PC-3 (cell line): ENCODE data around the gene CGA. TPM values are rescaled to one million over a fixed set of nuclear protein-coding genes. Genes with fewer than 3 reads are reported as not detected.
"Not testable (repeated sequence)": the region's sequence is repeated elsewhere in the genome, so short reads cannot be mapped to it uniquely, and the experiment has no call there.

Source experiments
- ATAC-seq: fragments of 200-7000 bp; cut with Tn5 transposase; 2 replicates; pipeline ENCODE4 v1.9.1; 2020; ENCODE audit warnings: mild to moderate bottlenecking, moderate library complexity
- Bru-seq: library from RNA; stranded (reverse); fragments of 400-500 nt; gene quantifications from one replicate; lab custom pipeline; 2021; lab: Mats Ljungman, UMichigan
- BruChase-seq, 2 experiments: library from RNA; stranded (reverse); fragments of 400-500 nt; gene quantifications; one replicate each; lab custom pipeline; 2021; lab: Mats Ljungman, UMichigan
- BruUV-seq: library from RNA; stranded (reverse); fragments of 400-500 nt; replicated peaks from 2 replicates; lab custom pipeline; 2021; lab: Mats Ljungman, UMichigan
- CTCF ChIA-PET: fragments of 300-600 bp; sonication (Branson Sonifier 250); formaldehyde crosslinking; loops from one replicate; lab custom pipeline; 2022; ENCODE audit warnings: antibody characterized with exemption; lab: Charles Lee
- POLR2A ChIA-PET: fragments of 300-600 bp; sonication (Branson Sonifier 250); formaldehyde crosslinking; loops from one replicate; lab custom pipeline; 2022; ENCODE audit warnings: antibody characterized with exemption; ENCODE audit not compliant: unreplicated experiment; lab: Charles Lee
- DNase-seq: peaks from one replicate; pipeline ENCODE4 v3.0.0-alpha.2; 2015
- H2AFZ ChIP-seq: fragments of 300-600 bp; sonication (generic); 2 replicates; pipeline ENCODE4 v1.6.0; 2016; ENCODE audit warnings: antibody characterized with exemption, low read length
- H3F3A ChIP-seq: fragments of 300-600 bp; sonication (generic); one replicate; pipeline ENCODE4 v1.6.0; 2017; ENCODE audit warnings: antibody characterized with exemption, low read length, control low read depth, mild to moderate bottlenecking; ENCODE audit not compliant: unreplicated experiment
- H3K27ac ChIP-seq: fragments of 300-600 bp; sonication (generic); 2 replicates; pipeline ENCODE4 v1.5.1; 2016; ENCODE audit warnings: mild to moderate bottlenecking, low read length
- H3K27me3 ChIP-seq: fragments of 300-600 bp; sonication (generic); 2 replicates; pipeline ENCODE4 v1.6.1; 2016; ENCODE audit warnings: low read length, mixed read lengths
- H3K36me3 ChIP-seq: fragments of 300-600 bp; sonication (generic); 2 replicates; pipeline ENCODE4 v1.6.1; 2016; ENCODE audit warnings: low read depth, mixed run types, low read length, mixed read lengths
- H3K4me1 ChIP-seq: fragments of 300-600 bp; sonication (generic); 2 replicates; pipeline ENCODE4 v1.5.1; 2016; ENCODE audit warnings: low read length; ENCODE audit not compliant: insufficient read depth
- H3K4me2 ChIP-seq: fragments of 300-600 bp; sonication (generic); 2 replicates; pipeline ENCODE4 v1.6.0; 2016; ENCODE audit warnings: low read length
- H3K4me3 ChIP-seq: fragments of 300-600 bp; sonication (generic); 2 replicates; pipeline ENCODE4 v1.5.1; 2016; ENCODE audit warnings: mild to moderate bottlenecking, low read length, mixed read lengths
- H3K79me2 ChIP-seq: fragments of 300-600 bp; sonication (generic); 2 replicates; pipeline ENCODE4 v1.6.1; 2017; ENCODE audit warnings: low read length, mixed read lengths
- H3K9ac ChIP-seq: fragments of 300-600 bp; sonication (generic); 2 replicates; pipeline ENCODE4 v1.6.0; 2016; ENCODE audit warnings: mild to moderate bottlenecking, low read length
- H3K9me2 ChIP-seq: fragments of 300-600 bp; sonication (generic); replicated peaks from 2 replicates; pipeline ENCODE4 v1.6.1; 2016; ENCODE audit warnings: mixed run types, low read length, mixed read lengths
- H3K9me3 ChIP-seq: fragments of 300-600 bp; sonication (generic); 2 replicates; pipeline ENCODE4 v1.6.1; 2016; ENCODE audit warnings: low read length, mixed read lengths
- H4K20me1 ChIP-seq: fragments of 300-600 bp; sonication (generic); 2 replicates; pipeline ENCODE4 v1.6.1; 2016; ENCODE audit warnings: low read length, mixed read lengths
- CTCF ChIP-seq: fragments of 300-600 bp; sonication (generic); conservative IDR thresholded peaks from 2 replicates; pipeline ENCODE4 v1.5.1; 2017; ENCODE audit warnings: antibody characterized with exemption, low read depth, mild to moderate bottlenecking, low read length
- EZH2 ChIP-seq: fragments of 300-600 bp; sonication (generic); IDR thresholded peaks from one replicate; pipeline ENCODE4 v1.6.1; 2017; ENCODE audit warnings: antibody characterized with exemption, mild to moderate bottlenecking, low read length; ENCODE audit not compliant: unreplicated experiment
- EZH2phosphoT487 ChIP-seq: fragments of 300-600 bp; sonication (generic); IDR thresholded peaks from 2 replicates; pipeline ENCODE4 v1.6.1; 2018; ENCODE audit warnings: mild to moderate bottlenecking, antibody characterized with exemption, low read length, borderline replicate concordance
- intact Hi-C: fragments of 100-400 bp; cut with micrococcal nuclease; formaldehyde crosslinking; loops from 2 replicates; pipeline ENCODE4 v1.9.0; 2023
- long read RNA-seq: library from polyadenylated mRNA; unstranded; transcript quantifications from one replicate; pipeline ENCODE4 v2.0.0, GENCODE V29; 2021; ENCODE audit not compliant: unreplicated experiment
- total RNA-seq: library from RNA; depleted of rRNA; stranded (reverse); fragments of >200 nt; gene quantifications from 2 replicates; pipeline ENCODE4 v1.2.3, GENCODE V29; 2014; rRNA removed

Gene CGA
- not detected in 2 replicates for total RNA-seq
- Bru-seq, nascent RNA = not detected
- not detected for BruChase-seq, experiment 1, labeled RNA remaining after a 6-hour chase
- BruChase-seq, experiment 2, labeled RNA remaining after a 2-hour chase = not detected
- long read RNA-seq = 0 reads

DNA sequence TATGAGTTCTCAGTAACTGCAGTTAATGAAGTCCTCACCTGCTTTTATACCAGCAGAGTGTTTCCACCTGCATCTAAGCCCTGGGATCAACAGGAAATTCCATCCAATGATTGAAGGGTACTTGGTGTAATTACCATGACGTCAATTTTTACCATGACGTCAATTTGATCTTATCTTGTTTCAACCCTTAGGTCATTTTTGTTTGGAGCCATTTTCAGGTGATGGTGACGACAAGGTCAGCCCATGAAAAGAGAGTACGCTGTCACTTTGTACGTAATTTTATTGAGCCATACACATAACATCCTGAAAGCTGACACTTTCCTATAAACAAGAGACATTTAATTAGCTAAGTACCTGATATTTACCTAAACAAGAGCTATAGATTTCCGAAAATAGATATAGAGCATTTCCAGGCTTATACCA lies at the start of gene CGA:
Gene CGA (minus strand): TSS at position 20 of the 423 bp plus-strand sequence. CDS start 6,906 bp downstream, outside the sequence.
- no peaks in the 10 kb centered on the region for H3K9me3 ChIP-seq
- POLR2A ChIA-PET = no interaction called here
- H3K27me3 ChIP-seq = peaks cover 62% of the 10 kb centered on the region
- CTCF ChIA-PET = no interaction called here
- H3F3A ChIP-seq = no peaks in the 10 kb centered on the region
- DNase-seq (no peak), ATAC-seq (no peak)
- no peaks in the 10 kb centered on the region for H4K20me1 ChIP-seq
- H3K9ac ChIP-seq = no peak within 1 kb of the TSS
- H3K27ac ChIP-seq = no peak within 1 kb of the TSS
- BruUV-seq = no TSS peak
- no peak for TF ChIP-seq EZH2
- no peak for TF ChIP-seq EZH2phosphoT487
- TF ChIP-seq CTCF = no peak
- no peak within 1 kb of the TSS for H3K4me2 ChIP-seq
- no peaks in the 10 kb centered on the region for H3K4me1 ChIP-seq
- no peaks in the 10 kb centered on the region for H3K9me2 ChIP-seq
- no peak within 1 kb of the TSS for H3K4me3 ChIP-seq
- intact Hi-C loops = no loop called here
- H2AFZ ChIP-seq = no peak within 1 kb of the TSS
- H3K36me3 ChIP-seq = no peaks in the 10 kb centered on the region
- no peaks in the 10 kb centered on the region for H3K79me2 ChIP-seq

GRCh38 chr6:87139927-87140326 lies 45.0 kb upstream of the CGA start:
- intact Hi-C loops = loop anchor here (1.0 to 2.0 kb wide), 3 partner anchors 97 to 253 kb away; no protein-coding TSS in a partner anchor

DNA sequence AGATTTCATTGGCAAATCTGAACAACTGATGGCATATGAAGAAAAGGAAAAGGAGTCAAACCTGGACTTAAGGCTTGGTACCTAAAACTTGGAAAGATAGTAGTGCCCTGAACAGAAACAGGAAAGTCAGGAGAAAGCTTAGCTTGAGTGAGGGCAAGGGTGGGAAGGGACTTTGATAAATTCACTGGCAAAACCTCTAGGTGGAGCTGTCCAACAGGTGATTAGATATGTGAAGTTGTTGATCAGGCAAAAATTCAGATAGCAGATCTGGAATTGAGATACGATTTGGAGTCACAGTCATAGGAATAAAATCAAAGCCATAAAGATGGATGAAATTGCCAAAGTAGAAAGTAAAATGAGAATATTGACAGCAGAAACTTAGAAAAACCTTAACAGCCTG lies 44.3 kb upstream of the CGA start:
- Histone ChIP-seq H3F3A (no peaks in the 10 kb centered on the region), H4K20me1 (no peaks in the 10 kb centered on the region), H3K27ac (no peak overlapping the region), H3K36me3 (no peaks in the 10 kb centered on the region), H2AFZ (no peak overlapping the region), H3K79me2 (no peaks in the 10 kb centered on the region), H3K27me3 (peaks cover 12% of the 10 kb centered on the region; the same call in 1 of the 2 replicates), H3K9ac (no peak overlapping the region), H3K4me2 (no peak overlapping the region), H3K4me3 (no peak overlapping the region), H3K4me1 (no peaks in the 10 kb centered on the region), H3K9me3 (no peaks in the 10 kb centered on the region), H3K9me2 (no peaks in the 10 kb centered on the region)
- peak; percentile 72 for ATAC-seq
- intact Hi-C loops = loop anchor here (1.0 to 2.0 kb wide), 3 partner anchors 98 to 254 kb away; no protein-coding TSS in a partner anchor
- no TSS peak for BruUV-seq
- DNase-seq = peak; percentile 66
- ChIA-PET POLR2A (no interaction called here), CTCF (interaction anchor here (0.7 kb wide), 1 partner anchor 261 kb away, joined by 4 read pairs; no protein-coding TSS in a partner anchor)
- TF ChIP-seq EZH2 (no peak), CTCF (peak; percentile 75)

More at GRCh38 chr6:87139927-87140326, 45.0 kb upstream of the CGA start:
- H3F3A ChIP-seq, H3K4me1 ChIP-seq, H3K9me3 ChIP-seq, H3K9me2 ChIP-seq, BruUV-seq, H3K4me2 ChIP-seq, CTCF ChIA-PET, H3K79me2 ChIP-seq, ATAC-seq, POLR2A ChIA-PET, H2AFZ ChIP-seq, H3K9ac ChIP-seq, H4K20me1 ChIP-seq, H3K36me3 ChIP-seq, DNase-seq, H3K27ac ChIP-seq, H3K4me3 ChIP-seq: not testable (repeated sequence)
- peaks cover 12% of the 10 kb centered on the region; the same call in 1 of the 2 replicates for H3K27me3 ChIP-seq
